ENCODE data around the gene BCOR. TPM values are rescaled to one million over a fixed set of nuclear protein-coding genes. Genes with fewer than 3 reads are reported as not detected.

Gene BCOR
- total RNA-seq, 1 experiment from 2014 or later, result 35.1 TPM

- TF ChIP-seq TCF7L2 (IDR thresholded peaks at IDR 0.05; ENCODE audit: borderline replicate concordance, extremely low read depth, insufficient read depth, insufficient read length) (no peak), ZNF274 (IDR thresholded peaks at IDR 0.05; ENCODE audit: low read depth, low read length) (no peak), CTCF (IDR thresholded peaks at IDR 0.05 in 2 of 3, conservative IDR thresholded peaks at IDR 0.05 in 1 of 3; ENCODE audit: borderline replicate concordance in 1 of 3, insufficient read depth in 1 of 3, low read depth in 2 of 3, low read length in 2 of 3) (no peak), EZH2phosphoT487 (IDR thresholded peaks at IDR 0.05; ENCODE audit: borderline replicate concordance) (no peak), CEBPB (IDR thresholded peaks at IDR 0.05; ENCODE audit: low read depth) (no peak), ZBTB33 (IDR thresholded peaks at IDR 0.05; ENCODE audit: extremely low read depth, insufficient replicate concordance, low read length) (no peak), MAX (IDR thresholded peaks at IDR 0.05) (no peak), RAD21 (IDR thresholded peaks at IDR 0.05; ENCODE audit: low read depth) (no peak), ELF1 (IDR thresholded peaks at IDR 0.05; ENCODE audit: borderline replicate concordance, low read depth) (no peak), JUND (IDR thresholded peaks at IDR 0.05) (no peak), POLR2A (IDR thresholded peaks at IDR 0.05; ENCODE audit: borderline replicate concordance, extremely low read depth, insufficient read depth, insufficient read length) (no peak)
Observed at GRCh38 chrX:40012039-40012867, 85.5 kb downstream of the BCOR start (continued).
